LHCN-M2 (cell line): ENCODE measurements around the gene MRNIP. TPM values are rescaled to one million over a fixed set of nuclear protein-coding genes. Genes with fewer than 3 reads are reported as not detected.

ENCODE experiments used
- DNase-seq: peaks from one replicate; pipeline ENCODE4 v3.0.0-alpha.2; 2012; ENCODE audit warnings: low read depth
- total RNA-seq: library from RNA; depleted of rRNA; stranded (reverse); fragments of >200 nt; gene quantifications from 2 replicates; pipeline ENCODE4 v1.2.3, GENCODE V29; 2014

MRNIP gene
- total RNA-seq, 1 experiment from 2014 or later, result 15.3 TPM

GRCh38 chr5:179821298-179822058, 37.1 kb downstream of the MRNIP start:
- peak; percentile 91 for DNase-seq

- DNase-seq, result peak; percentile 70
Measured at GRCh38 chr5:179820483-179821297, 37.9 kb downstream of the MRNIP start, which contains the start of gene SQSTM1. SQSTM1 (plus strand) TSS chr5:179820905; CDS start chr5:179820937, 32 bp downstream.

- no peak for DNase-seq
Measured at GRCh38 chr5:179820127-179820482, 38.5 kb downstream of the MRNIP start.

GRCh38 chr5:179819296-179820126, 39.1 kb downstream of the MRNIP start:
- peak; percentile 80 for DNase-seq

GRCh38 chr5:179818746-179819295, 39.8 kb downstream of the MRNIP start:
- DNase-seq, result peak; percentile 90

- DNase-seq, result no peak
Measured at GRCh38 chr5:179817890-179818745, 40.5 kb downstream of the MRNIP start.

- no peak for DNase-seq
Measured at GRCh38 chr5:179817470-179817840, 41.2 kb downstream of the MRNIP start.

GRCh38 chr5:179816796-179817469, 41.7 kb downstream of the MRNIP start:
- DNase-seq, result no peak

GRCh38 chr5:179816401-179816795, 42.2 kb downstream of the MRNIP start:
- DNase-seq, result no peak

- DNase-seq, result no peak
Measured at GRCh38 chr5:179815491-179816249, 42.9 kb downstream of the MRNIP start.

GRCh38 chr5:179814090-179814489, 44.5 kb downstream of the MRNIP start:
- no peak for DNase-seq

GRCh38 chr5:179812997-179813607, 45.5 kb downstream of the MRNIP start:
- no peak for DNase-seq

GRCh38 chr5:179812135-179812825, 46.3 kb downstream of the MRNIP start:
- DNase-seq, result no peak

- peak; percentile 69 for DNase-seq
Measured at GRCh38 chr5:179806250-179807048, 52.2 kb downstream of the MRNIP start, which contains the start of gene MGAT4B. MGAT4B (minus strand) TSS chr5:179806866; CDS start chr5:179806583, 283 bp downstream.

- DNase-seq, result peak; percentile 48
Measured at GRCh38 chr5:179805529-179806249, 52.9 kb downstream of the MRNIP start.

GRCh38 chr5:179805070-179805528, 53.5 kb downstream of the MRNIP start:
- DNase-seq, result no peak
